Vagina (tissue), 2 donors: ENCODE data around the gene RPTOR.

Experiments used
- CTCF ChIP-seq, 3 experiments: fragments of 450-650 bp in 2 of 3; fragments of 200-600 bp in 1 of 3; sonication (generic) in 1 of 3; IDR thresholded peaks; one replicate each; pipeline ENCODE4 v1.5.1; 2017 to 2019; ENCODE audit warnings: antibody characterized with exemption in 3 of 3, mild to moderate bottlenecking in 2 of 3, moderate library complexity in 2 of 3
- POLR2AphosphoS5 ChIP-seq, 2 donors: sonication (generic); formaldehyde crosslinking; IDR thresholded peaks; one replicate each; pipeline ENCODE4 v1.9.0; 2017; ENCODE audit warnings: antibody characterized with exemption in 2 of 2, mild to moderate bottlenecking in 2 of 2, low read depth in 1 of 2; ENCODE audit not compliant: insufficient read depth in 1 of 2

- TF ChIP-seq POLR2AphosphoS5 (IDR thresholded peaks at IDR 0.05; ENCODE audit: insufficient read depth in 1 of 2, low read depth in 1 of 2): no peak
- TF ChIP-seq CTCF (IDR thresholded peaks at IDR 0.05): no peak
These were observed 455.1 kb downstream of the RPTOR start for GRCh38 chr17:80999536-81000333.
